RWPE1 (cell line): ENCODE results near the gene CCDC6.

Experiments
- CTCF ChIA-PET: fragments of 350-600 bp; sonication (Branson Sonifier 250); formaldehyde crosslinking; extraction: SDS; loops from one replicate; lab custom pipeline; 2021; lab: Yijun Ruan, JAX
- POLR2A ChIA-PET: fragments of 400-600 bp; formaldehyde crosslinking; extraction: SDS; loops from one replicate; lab custom pipeline; 2020; ENCODE audit warnings: antibody characterized with exemption; ENCODE audit not compliant: low non-redundant PET; lab: Yijun Ruan, JAX
- DNase-seq: peaks from one replicate; pipeline ENCODE4 v3.0.0; 2012; ENCODE audit warnings: low spot score
- H3K27ac ChIP-seq: fragments of 450-650 bp; 2 replicates; pipeline ENCODE4 v1.5.1; 2017
- CTCF ChIP-seq: fragments of 450-650 bp; conservative IDR thresholded peaks from 2 replicates; pipeline ENCODE4 v1.5.1; 2017; ENCODE audit warnings: low read depth, mild to moderate bottlenecking

CCDC6 gene

GRCh38 chr10:59830601-59831259 lies 75.6 kb downstream of the CCDC6 start:
- ChIA-PET CTCF (interaction anchor here (0.5 to 1.2 kb wide), 9 partner anchors 11 to 447 kb away, joined by 3 to 6 read pairs (median 3); no protein-coding TSS in a partner anchor), POLR2A (no interaction called here)
- DNase-seq, result peak; percentile 49
- no peak overlapping the region for H3K27ac ChIP-seq
- TF ChIP-seq CTCF, result peak; percentile 62

GRCh38 chr10:59829601-59830000 lies 76.8 kb downstream of the CCDC6 start:
- no peak overlapping the region for H3K27ac ChIP-seq
- CTCF ChIA-PET, result no interaction called here
- DNase-seq, result no peak
- no peak for TF ChIP-seq CTCF
- POLR2A ChIA-PET, result no interaction called here

GRCh38 chr10:59829024-59829423 lies 77.3 kb downstream of the CCDC6 start:
- no peak for DNase-seq
- H3K27ac ChIP-seq, result no peak overlapping the region
- ChIA-PET CTCF (interaction anchor here (0.7 kb wide), 1 partner anchor 216 kb away, joined by 5 read pairs; no protein-coding TSS in a partner anchor), POLR2A (no interaction called here)
- no peak for TF ChIP-seq CTCF

- ChIA-PET POLR2A (no interaction called here), CTCF (interaction anchor here (0.5 kb wide), 1 partner anchor 59 kb away, joined by 9 read pairs; no protein-coding TSS in a partner anchor)
- H3K27ac ChIP-seq, result no peak overlapping the region
- DNase-seq, result no peak
- TF ChIP-seq CTCF, result no peak
Measured at GRCh38 chr10:59825932-59826331, 80.4 kb downstream of the CCDC6 start.

GRCh38 chr10:59823751-59824150 lies 82.6 kb downstream of the CCDC6 start:
- ChIA-PET CTCF (interaction anchor here (0.7 kb wide), 1 partner anchor 1494 kb away, joined by 3 read pairs; no protein-coding TSS in a partner anchor), POLR2A (no interaction called here)

GRCh38 chr10:59823111-59823510 lies 83.2 kb downstream of the CCDC6 start:
- no peak for DNase-seq
- no peak overlapping the region for H3K27ac ChIP-seq
- ChIA-PET CTCF (interaction anchor here (0.7 kb wide), 1 partner anchor 1493 kb away, joined by 3 read pairs; no protein-coding TSS in a partner anchor), POLR2A (no interaction called here)
- TF ChIP-seq CTCF, result no peak

More at GRCh38 chr10:59823751-59824150, 82.6 kb downstream of the CCDC6 start:
- DNase-seq, result no peak
- H3K27ac ChIP-seq, result no peak overlapping the region
- no peak for TF ChIP-seq CTCF
